OCI-LY7 (cell line): ENCODE measurements around the gene SCLY. TPM values are rescaled to one million over a fixed set of nuclear protein-coding genes. Genes with fewer than 3 reads are reported as not detected.

Experiments used
- BruUV-seq: library from RNA; stranded (reverse); fragments of 400-500 nt; replicated peaks from 2 replicates; lab custom pipeline; 2021; lab: Mats Ljungman, UMichigan
- CTCF ChIA-PET: fragments of 300-600 bp; sonication (Branson Sonifier 250); formaldehyde crosslinking; loops from one replicate; lab custom pipeline; 2022; ENCODE audit warnings: antibody characterized with exemption; ENCODE audit not compliant: unreplicated experiment; lab: Charles Lee
- POLR2A ChIA-PET: fragments of 300-600 bp; sonication (Branson Sonifier 250); formaldehyde crosslinking; loops from one replicate; lab custom pipeline; 2022; ENCODE audit warnings: antibody characterized with exemption; lab: Charles Lee
- DNase-seq: peaks from one replicate; pipeline ENCODE4 v3.0.0-alpha.2; 2015; ENCODE audit warnings: low spot score
- H2AFZ ChIP-seq: fragments of 200-600 bp; sonication (generic), shearing (Covaris generic); 2 replicates; pipeline ENCODE4 v1.6.1; 2014; ENCODE audit warnings: mild to moderate bottlenecking, antibody characterized with exemption, low read length, moderate library complexity
- H3K27ac ChIP-seq: fragments of 200-600 bp; sonication (generic); 2 replicates; pipeline ENCODE4 v1.5.1; 2014; ENCODE audit warnings: mixed run types, low read depth, mild to moderate bottlenecking, moderate library complexity, low read length, inconsistent platforms; ENCODE audit not compliant: poor library complexity, severe bottlenecking
- H3K36me3 ChIP-seq: fragments of 200-600 bp; sonication (generic); 2 replicates; pipeline ENCODE4 v1.6.1; 2014; ENCODE audit warnings: mild to moderate bottlenecking, antibody characterized with exemption, low read length, moderate library complexity, mixed read lengths; ENCODE audit not compliant: insufficient read depth
- H3K4me1 ChIP-seq: fragments of 200-600 bp; sonication (generic); 2 replicates; pipeline ENCODE4 v1.5.1; 2014; ENCODE audit warnings: mild to moderate bottlenecking, low read length; ENCODE audit not compliant: insufficient read depth, poor library complexity, severe bottlenecking
- H3K4me2 ChIP-seq: fragments of 200-600 bp; sonication (generic); 2 replicates; pipeline ENCODE4 v1.6.1; 2014; ENCODE audit warnings: mild to moderate bottlenecking, low read length
- H3K4me3 ChIP-seq: fragments of 200-600 bp; sonication (generic); 2 replicates; pipeline ENCODE4 v1.5.1; 2014; ENCODE audit warnings: mild to moderate bottlenecking, low read depth, low read length; ENCODE audit not compliant: poor library complexity, severe bottlenecking
- H3K79me2 ChIP-seq: fragments of 200-600 bp; sonication (generic); 2 replicates; pipeline ENCODE4 v1.6.1; 2016; ENCODE audit warnings: low read depth, mild to moderate bottlenecking, low read length, moderate library complexity, mixed read lengths; ENCODE audit not compliant: insufficient read depth
- H3K9me2 ChIP-seq: fragments of 200-600 bp; sonication (generic); 2 replicates; pipeline ENCODE4 v1.6.1; 2016; ENCODE audit warnings: mild to moderate bottlenecking, low read length, mixed read lengths; ENCODE audit not compliant: insufficient read depth
- H3K9me3 ChIP-seq: fragments of 200-600 bp; sonication (generic); 2 replicates; pipeline ENCODE4 v1.6.1; 2014; ENCODE audit warnings: mild to moderate bottlenecking, mixed run types, low read length, mixed read lengths
- H4K20me1 ChIP-seq: fragments of 200-600 bp; sonication (generic); 2 replicates; pipeline ENCODE4 v1.6.1; 2014; ENCODE audit warnings: mild to moderate bottlenecking, antibody characterized with exemption, low read length, moderate library complexity, mixed read lengths; ENCODE audit not compliant: insufficient read depth
- EZH2phosphoT487 ChIP-seq: fragments of 200-600 bp; sonication (generic); IDR thresholded peaks from 2 replicates; pipeline ENCODE4 v1.6.1; 2018; ENCODE audit warnings: low read depth, borderline replicate concordance, mild to moderate bottlenecking, mixed run types, antibody characterized with exemption, low read length, moderate library complexity, mixed read lengths
- intact Hi-C: fragments of 100-400 bp; cut with micrococcal nuclease; formaldehyde crosslinking; loops from one replicate; pipeline ENCODE4 v1.10.0; 2022; ENCODE audit not compliant: unreplicated experiment
- total RNA-seq, 2 experiments: library from RNA; depleted of rRNA in 1 of 2; stranded (reverse); fragments of >200 nt in 1 of 2; shearing (Covaris generic) in 1 of 2; gene quantifications; 2 replicates each; pipeline ENCODE4 v1.2.3, GENCODE V29; 2014 to 2022
- TF ChIP-seq, protein P1 (sequence below): fragments of 200-600 bp; sonication (generic); conservative IDR thresholded peaks from 2 replicates; pipeline ENCODE4 v1.5.1; 2014; ENCODE audit warnings: mild to moderate bottlenecking, antibody characterized with exemption, low read length, moderate library complexity, mixed read lengths

SCLY gene
- total RNA-seq, 2 experiments from 2014 or later, result 29.9 to 41.7 TPM

DNA sequence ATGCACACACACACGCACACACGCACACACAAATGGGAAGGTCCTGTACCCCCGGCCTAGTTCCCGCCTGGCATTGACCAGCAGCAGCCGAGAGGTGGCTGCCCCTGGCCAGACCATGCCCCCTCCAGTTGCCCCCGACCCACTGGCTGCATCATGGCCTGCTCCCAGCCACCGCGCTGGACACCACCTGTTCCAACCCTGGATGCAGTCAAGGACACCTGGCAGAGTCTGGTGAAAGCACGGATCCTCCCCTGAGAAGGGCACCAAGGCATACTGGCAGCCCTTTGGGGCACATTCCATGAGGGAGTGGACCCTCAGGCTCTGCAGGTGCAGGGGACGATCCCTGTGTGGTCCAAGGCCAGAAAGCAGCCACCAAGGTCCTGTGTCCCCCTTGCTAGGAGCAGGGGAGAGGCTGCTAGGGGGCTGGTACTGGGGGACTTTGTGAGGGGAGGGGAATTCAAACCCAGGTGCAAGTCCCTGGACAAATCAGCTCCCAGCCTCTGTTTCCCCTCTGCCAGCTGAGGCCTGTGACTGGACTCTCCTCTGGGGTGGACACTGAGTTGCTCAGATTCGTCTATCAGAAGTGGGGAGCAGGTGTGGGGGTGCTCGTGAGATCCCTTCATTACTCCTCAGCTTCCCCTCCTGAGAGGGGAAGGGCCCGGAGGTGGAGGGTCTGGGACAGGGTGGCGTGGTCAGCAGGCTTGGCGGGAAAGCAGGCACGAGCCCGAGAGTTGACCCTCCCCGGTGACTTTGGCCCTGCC is 42.8 kb downstream of the SCLY start:
- intact Hi-C loops, result no loop called here
- POLR2A ChIA-PET, result interaction anchor here (0.6 kb wide), 1 partner anchor 446 kb away, joined by 3 read pairs; no protein-coding TSS in a partner anchor
- Histone ChIP-seq H3K9me3 (no peaks in the 10 kb centered on the region), H3K27ac (no peak overlapping the region), H3K36me3 (no peaks in the 10 kb centered on the region), H3K79me2 (no peaks in the 10 kb centered on the region), H3K9me2 (no peaks in the 10 kb centered on the region), H3K4me3 (no peak overlapping the region), H2AFZ (no peak overlapping the region), H3K4me1 (peaks cover 45% of the 10 kb centered on the region), H3K4me2 (no peak overlapping the region), H4K20me1 (no peaks in the 10 kb centered on the region)
- CTCF ChIA-PET, result no interaction called here
- no TSS peak for BruUV-seq
- DNase-seq, result no peak
- TF ChIP-seq, protein P1, sequence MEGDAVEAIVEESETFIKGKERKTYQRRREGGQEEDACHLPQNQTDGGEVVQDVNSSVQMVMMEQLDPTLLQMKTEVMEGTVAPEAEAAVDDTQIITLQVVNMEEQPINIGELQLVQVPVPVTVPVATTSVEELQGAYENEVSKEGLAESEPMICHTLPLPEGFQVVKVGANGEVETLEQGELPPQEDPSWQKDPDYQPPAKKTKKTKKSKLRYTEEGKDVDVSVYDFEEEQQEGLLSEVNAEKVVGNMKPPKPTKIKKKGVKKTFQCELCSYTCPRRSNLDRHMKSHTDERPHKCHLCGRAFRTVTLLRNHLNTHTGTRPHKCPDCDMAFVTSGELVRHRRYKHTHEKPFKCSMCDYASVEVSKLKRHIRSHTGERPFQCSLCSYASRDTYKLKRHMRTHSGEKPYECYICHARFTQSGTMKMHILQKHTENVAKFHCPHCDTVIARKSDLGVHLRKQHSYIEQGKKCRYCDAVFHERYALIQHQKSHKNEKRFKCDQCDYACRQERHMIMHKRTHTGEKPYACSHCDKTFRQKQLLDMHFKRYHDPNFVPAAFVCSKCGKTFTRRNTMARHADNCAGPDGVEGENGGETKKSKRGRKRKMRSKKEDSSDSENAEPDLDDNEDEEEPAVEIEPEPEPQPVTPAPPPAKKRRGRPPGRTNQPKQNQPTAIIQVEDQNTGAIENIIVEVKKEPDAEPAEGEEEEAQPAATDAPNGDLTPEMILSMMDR, result no peak
- no peak for TF ChIP-seq EZH2phosphoT487

- Histone ChIP-seq H3K4me2 (no peak overlapping the region), H4K20me1 (no peaks in the 10 kb centered on the region), H3K4me1 (peaks cover 45% of the 10 kb centered on the region), H3K4me3 (no peak overlapping the region), H3K27ac (no peak overlapping the region), H3K9me3 (no peaks in the 10 kb centered on the region), H3K79me2 (no peaks in the 10 kb centered on the region), H2AFZ (no peak overlapping the region), H3K36me3 (no peaks in the 10 kb centered on the region), H3K9me2 (no peaks in the 10 kb centered on the region)
- CTCF ChIA-PET, result no interaction called here
- no peak for DNase-seq
- BruUV-seq, result no TSS peak
- intact Hi-C loops, result no loop called here
- POLR2A ChIA-PET, result no interaction called here
- TF ChIP-seq EZH2phosphoT487, result no peak
- TF ChIP-seq, protein P1, result no peak
These were observed 43.5 kb downstream of the SCLY start for GRCh38 chr2:238104226-238104690.
